Glutamatergic neuron (in vitro differentiated cells): ENCODE results near the gene COL20A1. TPM values are rescaled to one million over a fixed set of nuclear protein-coding genes. Genes with fewer than 3 reads are reported as not detected.
"Not testable (repeated sequence)": the region's sequence is repeated elsewhere in the genome, so short reads cannot be mapped to it uniquely, and the experiment has no call there.

Experiments used
- DNase-seq: peaks from one replicate; pipeline ENCODE4 v3.0.0; 2022
- H3K27ac Mint-ChIP-seq: one replicate; pipeline ENCODE4 v1.8.0; 2020; ENCODE audit warnings: mild to moderate bottlenecking, mixed read lengths, inconsistent platforms; ENCODE audit not compliant: unreplicated experiment
- H3K27me3 Mint-ChIP-seq: one replicate; pipeline ENCODE4 v1.8.0; 2020; ENCODE audit warnings: mild to moderate bottlenecking, moderate library complexity, mixed read lengths, inconsistent platforms; ENCODE audit not compliant: unreplicated experiment
- H3K36me3 Mint-ChIP-seq: one replicate; pipeline ENCODE4 v1.8.0; 2020; ENCODE audit warnings: mild to moderate bottlenecking, mixed read lengths, inconsistent platforms; ENCODE audit not compliant: unreplicated experiment
- H3K4me1 Mint-ChIP-seq: one replicate; pipeline ENCODE4 v1.8.0; 2020; ENCODE audit warnings: mild to moderate bottlenecking, low read depth, mixed read lengths, inconsistent platforms; ENCODE audit not compliant: unreplicated experiment
- H3K4me3 Mint-ChIP-seq: one replicate; pipeline ENCODE4 v1.8.0; 2020; ENCODE audit warnings: mild to moderate bottlenecking, mixed read lengths, inconsistent platforms; ENCODE audit not compliant: unreplicated experiment
- H3K9me3 Mint-ChIP-seq: one replicate; pipeline ENCODE4 v1.8.0; 2020; ENCODE audit warnings: mild to moderate bottlenecking, moderate library complexity, mixed read lengths, inconsistent platforms; ENCODE audit not compliant: unreplicated experiment
- CTCF ChIP-seq: fragments of 200-600 bp; sonication (generic); IDR thresholded peaks from one replicate; pipeline ENCODE4 v1.5.0; 2021; ENCODE audit not compliant: partially characterized antibody, unreplicated experiment
- total RNA-seq: library from RNA; stranded (reverse); fragmentation: NEBNext Ultra II Directional; extraction: Animal tissue kit (Norgen Biotek cat#: 25700); gene quantifications from one replicate; pipeline ENCODE4 v1.2.1, GENCODE V29; 2021; ENCODE audit not compliant: unreplicated experiment

COL20A1 gene
- total RNA-seq, 1 donor from 2014 or later: 2.1 TPM

- no peak for DNase-seq
- H3K9me3 Mint-ChIP-seq: peaks cover 6% of the 10 kb centered on the region
- TF ChIP-seq CTCF: no peak
- H3K27me3 Mint-ChIP-seq: peaks cover 9% of the 10 kb centered on the region
- peak overlapping the region; percentile 52 for H3K4me3 Mint-ChIP-seq
- H3K4me1 Mint-ChIP-seq: no peaks in the 10 kb centered on the region
- H3K36me3 Mint-ChIP-seq: peaks cover 4% of the 10 kb centered on the region
- H3K27ac Mint-ChIP-seq: no peak overlapping the region
These were observed 5.8 kb downstream of the COL20A1 start for GRCh38 chr20:63298731-63299312.

- Mint-ChIP-seq H3K4me1 (peaks cover 4% of the 10 kb centered on the region), H3K27me3 (peaks cover 15% of the 10 kb centered on the region), H3K27ac (no peak overlapping the region), H3K4me3 (no peak overlapping the region), H3K9me3 (peaks cover 6% of the 10 kb centered on the region), H3K36me3 (peaks cover 4% of the 10 kb centered on the region)
- DNase-seq: no peak
- no peak for TF ChIP-seq CTCF
These were observed 8.7 kb downstream of the COL20A1 start for GRCh38 chr20:63301671-63302070.

- TF ChIP-seq CTCF: no peak
- Mint-ChIP-seq H3K4me3 (no peak overlapping the region), H3K27ac (no peak overlapping the region), H3K27me3 (peaks cover 15% of the 10 kb centered on the region), H3K9me3 (peaks cover 6% of the 10 kb centered on the region), H3K36me3 (peaks cover 4% of the 10 kb centered on the region), H3K4me1 (peaks cover 4% of the 10 kb centered on the region)
- DNase-seq: no peak
These were observed 10.2 kb downstream of the COL20A1 start for GRCh38 chr20:63303095-63303666.

GRCh38 chr20:63305393-63305792, 12.4 kb downstream of the COL20A1 start:
- Mint-ChIP-seq H3K36me3 (no peaks in the 10 kb centered on the region), H3K27me3 (peaks cover 9% of the 10 kb centered on the region), H3K4me3 (no peak overlapping the region), H3K9me3 (peaks cover 3% of the 10 kb centered on the region), H3K4me1 (peaks cover 7% of the 10 kb centered on the region), H3K27ac (peak overlapping the region; percentile 5)
- DNase-seq: no peak
- no peak for TF ChIP-seq CTCF

GRCh38 chr20:63305933-63306672, 13.1 kb downstream of the COL20A1 start:
- H3K4me3 Mint-ChIP-seq, H3K4me1 Mint-ChIP-seq, H3K9me3 Mint-ChIP-seq, H3K27ac Mint-ChIP-seq, DNase-seq, H3K36me3 Mint-ChIP-seq: not testable (repeated sequence)
- H3K27me3 Mint-ChIP-seq: peaks cover 13% of the 10 kb centered on the region
